ENCODE data around the gene TM9SF3. TPM values are rescaled to one million over a fixed set of nuclear protein-coding genes. Genes with fewer than 3 reads are reported as not detected.

Gene TM9SF3
- total and polyA plus RNA-seq, 2 of the 4 experiments (the other 2 are of a cell fraction) = 33.7 to 61.8 TPM

DNA sequence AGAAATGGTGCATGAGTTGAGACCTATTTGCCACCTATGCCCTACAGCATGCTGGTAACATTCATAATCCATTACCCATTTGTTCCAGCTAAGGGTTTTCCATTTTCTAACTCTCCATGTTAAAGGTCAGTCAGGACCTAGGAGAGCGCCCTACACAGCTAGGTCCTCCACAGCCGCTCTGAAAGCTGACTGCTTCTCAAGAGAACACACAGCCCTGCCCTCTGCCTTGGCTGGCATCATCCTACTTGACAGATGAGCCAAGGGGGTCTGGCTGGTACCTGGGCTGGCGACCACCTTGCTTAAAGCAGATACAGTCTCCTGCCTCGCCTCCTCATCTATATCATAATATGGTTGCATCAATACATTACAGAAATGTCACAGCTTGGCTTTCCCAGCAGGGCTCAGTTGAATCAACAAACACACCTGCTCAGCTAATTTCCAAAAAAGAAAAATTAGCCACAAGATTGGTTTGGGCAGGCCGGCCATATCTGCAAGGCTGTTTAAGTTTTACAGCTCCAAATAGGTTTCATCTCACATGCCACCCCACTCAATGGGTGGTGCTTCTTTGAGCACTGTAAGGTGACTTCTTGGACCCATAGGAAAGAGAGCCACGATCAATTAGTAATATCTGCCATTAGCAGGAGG, 90.4 kb downstream of the TM9SF3 start:
- no peak overlapping the region for H4K5ac ChIP-seq (ENCODE audit: low read depth, low read length)
- H3K4me3 ChIP-seq (ENCODE audit: insufficient read depth, low read depth, low read length) = no peak overlapping the region
- ChIA-PET POLR2A (ENCODE audit: unreplicated experiment) (no interaction called here), CTCF (interaction anchor here (0.9 kb wide), 1 partner anchor 16 kb away, joined by 3 read pairs; no protein-coding TSS in a partner anchor)
- H2BK15ac ChIP-seq (ENCODE audit: low read depth, low read length) = no peak overlapping the region
- H3K18ac ChIP-seq (ENCODE audit: low read depth, low read length) = no peak overlapping the region
- no peaks in the 10 kb centered on the region for H3K79me1 ChIP-seq (ENCODE audit: low read depth in 1 of 2, low read length in 2 of 2)
- H3K27me3 ChIP-seq (ENCODE audit: control insufficient read depth, insufficient read depth, low read length) = peaks cover 2% of the 10 kb centered on the region
- TF ChIP-seq, protein P1, sequence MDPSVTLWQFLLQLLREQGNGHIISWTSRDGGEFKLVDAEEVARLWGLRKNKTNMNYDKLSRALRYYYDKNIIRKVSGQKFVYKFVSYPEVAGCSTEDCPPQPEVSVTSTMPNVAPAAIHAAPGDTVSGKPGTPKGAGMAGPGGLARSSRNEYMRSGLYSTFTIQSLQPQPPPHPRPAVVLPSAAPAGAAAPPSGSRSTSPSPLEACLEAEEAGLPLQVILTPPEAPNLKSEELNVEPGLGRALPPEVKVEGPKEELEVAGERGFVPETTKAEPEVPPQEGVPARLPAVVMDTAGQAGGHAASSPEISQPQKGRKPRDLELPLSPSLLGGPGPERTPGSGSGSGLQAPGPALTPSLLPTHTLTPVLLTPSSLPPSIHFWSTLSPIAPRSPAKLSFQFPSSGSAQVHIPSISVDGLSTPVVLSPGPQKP (IDR thresholded peaks at IDR 0.05; ENCODE audit: borderline replicate concordance, low read depth, low read length) = no peak
- no peak for TF ChIP-seq RFX5 (IDR thresholded peaks at IDR 0.05; ENCODE audit: low read depth, low read length)
- no peak overlapping the region for H3K14ac ChIP-seq (replicated peaks; ENCODE audit: low read depth, low read length)
- 25% methylated on average over 2 of the region's 6 CpGs; no CpG with 5 or more reads in 1 of the 2 experiments for WGBS, 2 experiments (ENCODE audit: extremely low coverage in 2 of 2, insufficient read length in 1 of 2)
- H3K4ac ChIP-seq (ENCODE audit: low read depth, low read length) = no peak overlapping the region
- ATAC-seq (ENCODE audit: low read depth) = peak; percentile 91
- H2AK5ac ChIP-seq (ENCODE audit: low read depth, low read length) = no peak overlapping the region
- H3K23ac ChIP-seq (ENCODE audit: low read depth, low read length) = no peak overlapping the region
- H3K4me1 ChIP-seq (ENCODE audit: control insufficient read depth, insufficient read depth, low read length) = no peaks in the 10 kb centered on the region
- no peaks in the 10 kb centered on the region for H3K9me3 ChIP-seq (ENCODE audit: control insufficient read depth, insufficient read depth, low read length)
- peak overlapping the region; percentile 34 for H2AFZ ChIP-seq (replicated peaks; ENCODE audit: low read length, poor library complexity)
- H3K9me1 ChIP-seq (ENCODE audit: insufficient read depth, low read length) = no peaks in the 10 kb centered on the region
- no peaks in the 10 kb centered on the region for H3K36me3 ChIP-seq (ENCODE audit: control insufficient read depth, insufficient read depth, low read length)
- peak; percentile 35 for DNase-seq
- no peak overlapping the region for H3K56ac ChIP-seq (ENCODE audit: extremely low read depth, insufficient read depth, low read length)
- H4K20me1 ChIP-seq (ENCODE audit: insufficient read depth, low read length) = no peaks in the 10 kb centered on the region
- H2AK9ac ChIP-seq (replicated peaks; ENCODE audit: low read depth, low read length, poor library complexity) = no peak overlapping the region
- H3K9ac ChIP-seq (ENCODE audit: low read depth, low read length) = no peak overlapping the region
- no peak overlapping the region for H3K27ac ChIP-seq (ENCODE audit: insufficient read depth, low read length)
- intact Hi-C loops (cut with micrococcal nuclease) (no loop called here), dilution Hi-C loops (cut with HindIII; ENCODE audit: low sequenced_read_pairs, unreplicated experiment) (no loop called here), in situ Hi-C loops (cut with MboI; ENCODE audit: low sequenced_read_pairs) (no loop called here)
- H4K8ac ChIP-seq (ENCODE audit: low read depth in 2 of 2, low read length in 2 of 2) = no peak overlapping the region
- H2BK120ac ChIP-seq (ENCODE audit: low read depth, low read length) = no peak overlapping the region
- H3K4me2 ChIP-seq (ENCODE audit: low read depth, low read length) = no peak overlapping the region
- H4K91ac ChIP-seq (ENCODE audit: insufficient read depth, low read depth, low read length) = no peak overlapping the region
- BruUV-seq (replicated peaks) = no TSS peak
- H2BK5ac ChIP-seq (ENCODE audit: low read depth, low read length, poor library complexity, severe bottlenecking) = no peak overlapping the region
- H2BK20ac ChIP-seq (ENCODE audit: low read depth, low read length) = no peak overlapping the region
